Prostate gland (tissue), 2 donors: ENCODE measurements around the gene AGAP2.

ENCODE experiments used
- POLR2A ChIP-seq: fragments of 450-650 bp; IDR thresholded peaks from one replicate; pipeline ENCODE4 v1.6.1; 2016; ENCODE audit warnings: antibody characterized with exemption, mild to moderate bottlenecking
- POLR2AphosphoS5 ChIP-seq: sonication (generic); formaldehyde crosslinking; IDR thresholded peaks from one replicate; pipeline ENCODE4 v1.6.1; 2017; ENCODE audit warnings: antibody characterized with exemption
- TF ChIP-seq, protein P1 (sequence below), 4 experiments: fragments of 200-600 bp in 2 of 4; fragments of 450-650 bp in 2 of 4; sonication (generic) in 2 of 4; IDR thresholded peaks; 1 replicate in 3 of 4; 2 replicates in 1 of 4; pipeline ENCODE4 v1.5.1; 2016 to 2019; ENCODE audit warnings: antibody characterized with exemption in 4 of 4, mild to moderate bottlenecking in 2 of 4, moderate library complexity in 2 of 4

DNA sequence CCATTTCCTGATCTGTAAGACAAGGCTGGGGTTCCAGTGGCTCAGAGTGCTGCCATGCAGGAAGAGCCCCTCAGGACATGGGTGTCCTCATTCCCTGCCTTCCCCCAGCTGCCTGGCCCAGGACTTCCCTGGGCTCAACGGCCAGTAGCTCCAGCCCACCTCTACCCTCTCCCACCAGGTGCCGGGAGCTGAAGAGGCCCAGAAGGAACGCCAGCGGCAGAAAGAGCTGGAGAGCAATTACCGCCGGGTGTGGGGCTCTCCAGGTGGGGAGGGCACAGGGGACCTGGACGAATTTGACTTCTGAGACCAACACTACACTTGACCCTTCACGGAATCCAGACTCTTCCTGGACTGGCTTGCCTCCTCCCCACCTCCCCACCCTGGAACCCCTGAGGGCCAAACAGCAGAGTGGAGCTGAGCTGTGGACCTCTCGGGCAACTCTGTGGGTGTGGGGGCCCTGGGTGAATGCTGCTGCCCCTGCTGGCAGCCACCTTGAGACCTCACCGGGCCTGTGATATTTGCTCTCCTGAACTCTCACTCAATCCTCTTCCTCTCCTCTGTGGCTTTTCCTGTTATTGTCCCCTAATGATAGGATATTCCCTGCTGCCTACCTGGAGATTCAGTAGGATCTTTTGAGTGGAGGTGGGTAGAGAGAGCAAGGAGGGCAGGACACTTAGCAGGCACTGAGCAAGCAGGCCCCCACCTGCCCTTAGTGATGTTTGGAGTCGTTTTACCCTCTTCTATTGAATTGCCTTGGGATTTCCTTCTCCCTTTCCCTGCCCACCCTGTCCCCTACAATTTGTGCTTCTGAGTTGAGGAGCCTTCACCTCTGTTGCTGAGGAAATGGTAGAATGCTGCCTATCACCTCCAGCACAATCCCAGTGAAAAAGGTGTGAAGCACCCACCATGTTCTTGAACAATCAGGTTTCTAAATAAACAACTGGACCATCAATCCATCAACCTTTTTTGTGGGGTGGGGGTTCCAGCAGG lies 17.6 kb downstream of the AGAP2 start:
- TF ChIP-seq, protein P1, sequence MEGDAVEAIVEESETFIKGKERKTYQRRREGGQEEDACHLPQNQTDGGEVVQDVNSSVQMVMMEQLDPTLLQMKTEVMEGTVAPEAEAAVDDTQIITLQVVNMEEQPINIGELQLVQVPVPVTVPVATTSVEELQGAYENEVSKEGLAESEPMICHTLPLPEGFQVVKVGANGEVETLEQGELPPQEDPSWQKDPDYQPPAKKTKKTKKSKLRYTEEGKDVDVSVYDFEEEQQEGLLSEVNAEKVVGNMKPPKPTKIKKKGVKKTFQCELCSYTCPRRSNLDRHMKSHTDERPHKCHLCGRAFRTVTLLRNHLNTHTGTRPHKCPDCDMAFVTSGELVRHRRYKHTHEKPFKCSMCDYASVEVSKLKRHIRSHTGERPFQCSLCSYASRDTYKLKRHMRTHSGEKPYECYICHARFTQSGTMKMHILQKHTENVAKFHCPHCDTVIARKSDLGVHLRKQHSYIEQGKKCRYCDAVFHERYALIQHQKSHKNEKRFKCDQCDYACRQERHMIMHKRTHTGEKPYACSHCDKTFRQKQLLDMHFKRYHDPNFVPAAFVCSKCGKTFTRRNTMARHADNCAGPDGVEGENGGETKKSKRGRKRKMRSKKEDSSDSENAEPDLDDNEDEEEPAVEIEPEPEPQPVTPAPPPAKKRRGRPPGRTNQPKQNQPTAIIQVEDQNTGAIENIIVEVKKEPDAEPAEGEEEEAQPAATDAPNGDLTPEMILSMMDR (IDR thresholded peaks at IDR 0.05): no peak
- no peak for TF ChIP-seq POLR2A
- TF ChIP-seq POLR2AphosphoS5: no peak
